ENCODE results near the gene PAK3. TPM values are rescaled to one million over a fixed set of nuclear protein-coding genes. Genes with fewer than 3 reads are reported as not detected.

The PAK3 gene
- total RNA-seq, 1 experiment from 2014 or later, result not detected

- DNase-seq (ENCODE audit: low read depth, low spot score) (no peak), ATAC-seq (no peak)
- Histone ChIP-seq H2AFZ (ENCODE audit: low read depth, low read length, poor library complexity, severe bottlenecking) (no peak overlapping the region), H3K4me2 (ENCODE audit: low read length) (no peak overlapping the region), H3K9me2 (ENCODE audit: insufficient read depth) (no peaks in the 10 kb centered on the region), H3K79me2 (ENCODE audit: insufficient read depth, low read length) (no peaks in the 10 kb centered on the region), H3K4me1 (ENCODE audit: control insufficient read depth in 1 of 2, insufficient read depth in 2 of 2, low read length in 2 of 2) (no peaks in the 10 kb centered on the region), H3K27me3 (ENCODE audit: insufficient read depth, low read length) (no peaks in the 10 kb centered on the region), H3K4me3 (replicated peaks in 1 of 2; ENCODE audit: low read depth in 1 of 2, low read length in 2 of 2) (no peak overlapping the region), H4K20me1 (ENCODE audit: insufficient read depth) (no peaks in the 10 kb centered on the region), H3K36me3 (ENCODE audit: control insufficient read depth in 1 of 2, insufficient read depth in 2 of 2, low read length in 2 of 2) (no peaks in the 10 kb centered on the region), H3K9me3 (ENCODE audit: control insufficient read depth in 1 of 2, insufficient read depth in 1 of 2, low read depth in 1 of 2, low read length in 2 of 2) (no peaks in the 10 kb centered on the region), H3K9ac (ENCODE audit: low read length) (no peak overlapping the region), H3K27ac (ENCODE audit: low read depth, low read length) (no peak overlapping the region)
- ChIA-PET RAD21 (ENCODE audit: low non-redundant PET in 1 of 2, low total read pairs in 2 of 2, uncharacterized antibody in 2 of 2, unreplicated experiment in 2 of 2) (no interaction called here), CTCF (no interaction called here), POLR2A (no interaction called here)
- TF ChIP-seq ELF1 (IDR thresholded peaks at IDR 0.05; ENCODE audit: borderline replicate concordance, low read depth), result no peak
- no peak for TF ChIP-seq EZH2phosphoT487 (IDR thresholded peaks at IDR 0.05; ENCODE audit: borderline replicate concordance)
- TF ChIP-seq EZH2 (IDR thresholded peaks at IDR 0.05), result no peak
- TF ChIP-seq JUND (IDR thresholded peaks at IDR 0.05), result no peak
- no peak for TF ChIP-seq FOSL1 (IDR thresholded peaks at IDR 0.05; ENCODE audit: low read depth)
- no peak for TF ChIP-seq YY1 (IDR thresholded peaks at IDR 0.05; ENCODE audit: extremely low read depth, insufficient replicate concordance, low read depth, low read length)
- no peak for TF ChIP-seq MAX (IDR thresholded peaks at IDR 0.05)
- no peak for TF ChIP-seq ZNF274 (IDR thresholded peaks at IDR 0.05; ENCODE audit: low read depth, low read length)
- TF ChIP-seq TCF7L2 (IDR thresholded peaks at IDR 0.05; ENCODE audit: borderline replicate concordance, extremely low read depth, insufficient read depth, insufficient read length), result no peak
- TF ChIP-seq, protein P1, sequence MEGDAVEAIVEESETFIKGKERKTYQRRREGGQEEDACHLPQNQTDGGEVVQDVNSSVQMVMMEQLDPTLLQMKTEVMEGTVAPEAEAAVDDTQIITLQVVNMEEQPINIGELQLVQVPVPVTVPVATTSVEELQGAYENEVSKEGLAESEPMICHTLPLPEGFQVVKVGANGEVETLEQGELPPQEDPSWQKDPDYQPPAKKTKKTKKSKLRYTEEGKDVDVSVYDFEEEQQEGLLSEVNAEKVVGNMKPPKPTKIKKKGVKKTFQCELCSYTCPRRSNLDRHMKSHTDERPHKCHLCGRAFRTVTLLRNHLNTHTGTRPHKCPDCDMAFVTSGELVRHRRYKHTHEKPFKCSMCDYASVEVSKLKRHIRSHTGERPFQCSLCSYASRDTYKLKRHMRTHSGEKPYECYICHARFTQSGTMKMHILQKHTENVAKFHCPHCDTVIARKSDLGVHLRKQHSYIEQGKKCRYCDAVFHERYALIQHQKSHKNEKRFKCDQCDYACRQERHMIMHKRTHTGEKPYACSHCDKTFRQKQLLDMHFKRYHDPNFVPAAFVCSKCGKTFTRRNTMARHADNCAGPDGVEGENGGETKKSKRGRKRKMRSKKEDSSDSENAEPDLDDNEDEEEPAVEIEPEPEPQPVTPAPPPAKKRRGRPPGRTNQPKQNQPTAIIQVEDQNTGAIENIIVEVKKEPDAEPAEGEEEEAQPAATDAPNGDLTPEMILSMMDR (IDR thresholded peaks at IDR 0.05 in 2 of 3, conservative IDR thresholded peaks at IDR 0.05 in 1 of 3; ENCODE audit: borderline replicate concordance in 1 of 3, insufficient read depth in 1 of 3, low read depth in 2 of 3, low read length in 2 of 3), result no peak
- TF ChIP-seq CEBPB (IDR thresholded peaks at IDR 0.05; ENCODE audit: low read depth), result no peak
- TF ChIP-seq, protein P2, sequence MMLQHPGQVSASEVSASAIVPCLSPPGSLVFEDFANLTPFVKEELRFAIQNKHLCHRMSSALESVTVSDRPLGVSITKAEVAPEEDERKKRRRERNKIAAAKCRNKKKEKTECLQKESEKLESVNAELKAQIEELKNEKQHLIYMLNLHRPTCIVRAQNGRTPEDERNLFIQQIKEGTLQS (IDR thresholded peaks at IDR 0.05), result no peak
- no peak for TF ChIP-seq CBX3 (IDR thresholded peaks at IDR 0.05; ENCODE audit: low read depth)
- no peak for TF ChIP-seq POLR2AphosphoS5 (IDR thresholded peaks at IDR 0.05; ENCODE audit: low read depth, low read length)
- no peak for TF ChIP-seq ZFX (IDR thresholded peaks at IDR 0.05)
- no peak for TF ChIP-seq SRF (IDR thresholded peaks at IDR 0.05; ENCODE audit: low read depth)
- TF ChIP-seq POLR2A (IDR thresholded peaks at IDR 0.05; ENCODE audit: borderline replicate concordance, extremely low read depth, insufficient read depth, insufficient read length), result no peak
- TF ChIP-seq, protein P3, sequence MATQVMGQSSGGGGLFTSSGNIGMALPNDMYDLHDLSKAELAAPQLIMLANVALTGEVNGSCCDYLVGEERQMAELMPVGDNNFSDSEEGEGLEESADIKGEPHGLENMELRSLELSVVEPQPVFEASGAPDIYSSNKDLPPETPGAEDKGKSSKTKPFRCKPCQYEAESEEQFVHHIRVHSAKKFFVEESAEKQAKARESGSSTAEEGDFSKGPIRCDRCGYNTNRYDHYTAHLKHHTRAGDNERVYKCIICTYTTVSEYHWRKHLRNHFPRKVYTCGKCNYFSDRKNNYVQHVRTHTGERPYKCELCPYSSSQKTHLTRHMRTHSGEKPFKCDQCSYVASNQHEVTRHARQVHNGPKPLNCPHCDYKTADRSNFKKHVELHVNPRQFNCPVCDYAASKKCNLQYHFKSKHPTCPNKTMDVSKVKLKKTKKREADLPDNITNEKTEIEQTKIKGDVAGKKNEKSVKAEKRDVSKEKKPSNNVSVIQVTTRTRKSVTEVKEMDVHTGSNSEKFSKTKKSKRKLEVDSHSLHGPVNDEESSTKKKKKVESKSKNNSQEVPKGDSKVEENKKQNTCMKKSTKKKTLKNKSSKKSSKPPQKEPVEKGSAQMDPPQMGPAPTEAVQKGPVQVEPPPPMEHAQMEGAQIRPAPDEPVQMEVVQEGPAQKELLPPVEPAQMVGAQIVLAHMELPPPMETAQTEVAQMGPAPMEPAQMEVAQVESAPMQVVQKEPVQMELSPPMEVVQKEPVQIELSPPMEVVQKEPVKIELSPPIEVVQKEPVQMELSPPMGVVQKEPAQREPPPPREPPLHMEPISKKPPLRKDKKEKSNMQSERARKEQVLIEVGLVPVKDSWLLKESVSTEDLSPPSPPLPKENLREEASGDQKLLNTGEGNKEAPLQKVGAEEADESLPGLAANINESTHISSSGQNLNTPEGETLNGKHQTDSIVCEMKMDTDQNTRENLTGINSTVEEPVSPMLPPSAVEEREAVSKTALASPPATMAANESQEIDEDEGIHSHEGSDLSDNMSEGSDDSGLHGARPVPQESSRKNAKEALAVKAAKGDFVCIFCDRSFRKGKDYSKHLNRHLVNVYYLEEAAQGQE (IDR thresholded peaks at IDR 0.05; ENCODE audit: low read depth), result no peak
- no peak for TF ChIP-seq SP1 (IDR thresholded peaks at IDR 0.05; ENCODE audit: low read depth)
- no TSS peak for BruUV-seq (replicated peaks)
- intact Hi-C loops (cut with micrococcal nuclease), result no loop called here
Observed at GRCh38 chrX:111170017-111170416, 74.0 kb downstream of the PAK3 start.
